Activated CD4-positive, CD25-positive, alpha-beta regulatory T cell treated with anti-CD3 and anti-CD28 coated beads, Interleukin-2, amount 50 U/mL, for 16 hours (primary cell): ENCODE results near the gene VGF.
"Not testable (repeated sequence)": the region's sequence is repeated elsewhere in the genome, so short reads cannot be mapped to it uniquely, and the experiment has no call there.

Source experiments
- DNase-seq: peaks from one replicate; pipeline ENCODE4 v3.0.0-alpha.2; 2020; ENCODE audit warnings: low read depth, low spot score

The VGF gene

DNA sequence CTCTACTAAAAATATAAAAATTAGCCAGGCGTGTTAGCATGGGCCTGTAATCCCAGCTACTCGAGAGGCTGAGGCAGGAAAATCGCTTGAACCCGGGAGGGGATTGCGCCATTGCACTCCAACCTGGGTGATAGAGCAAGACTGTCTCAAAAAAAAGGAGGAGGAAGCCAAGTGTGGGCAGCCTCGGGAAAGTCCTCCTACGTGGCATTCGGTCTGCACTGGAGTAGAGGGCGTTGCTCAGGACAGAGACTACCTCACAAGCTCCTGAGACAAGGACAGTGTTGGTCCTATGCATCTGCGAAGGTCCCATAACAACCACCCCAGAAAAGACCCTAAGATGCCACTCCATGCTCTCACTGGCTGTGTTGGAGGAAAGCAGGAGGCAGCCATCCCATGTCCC, 48.5 kb downstream of the VGF start:
- no peak for DNase-seq

DNA sequence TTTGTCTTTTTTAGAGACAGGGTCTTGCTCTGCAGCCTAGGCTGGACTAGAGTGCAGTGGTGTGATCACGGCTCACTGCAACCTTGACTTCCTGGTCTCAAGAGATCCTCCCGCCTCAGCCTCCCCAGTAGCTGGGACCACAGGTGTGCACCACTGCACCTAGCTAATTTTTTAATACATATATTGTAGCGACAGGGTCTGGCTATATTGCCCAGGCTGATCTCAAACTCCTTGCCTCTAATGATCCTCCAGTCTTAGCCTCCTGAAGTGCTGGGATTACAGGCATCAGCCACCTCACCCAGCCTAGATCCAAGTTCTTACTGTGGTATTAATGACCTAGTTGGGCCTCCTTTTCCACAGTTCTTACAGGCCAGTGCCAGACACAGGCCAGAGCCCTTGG, 50.2 kb downstream of the VGF start:
- DNase-seq: no peak

DNA sequence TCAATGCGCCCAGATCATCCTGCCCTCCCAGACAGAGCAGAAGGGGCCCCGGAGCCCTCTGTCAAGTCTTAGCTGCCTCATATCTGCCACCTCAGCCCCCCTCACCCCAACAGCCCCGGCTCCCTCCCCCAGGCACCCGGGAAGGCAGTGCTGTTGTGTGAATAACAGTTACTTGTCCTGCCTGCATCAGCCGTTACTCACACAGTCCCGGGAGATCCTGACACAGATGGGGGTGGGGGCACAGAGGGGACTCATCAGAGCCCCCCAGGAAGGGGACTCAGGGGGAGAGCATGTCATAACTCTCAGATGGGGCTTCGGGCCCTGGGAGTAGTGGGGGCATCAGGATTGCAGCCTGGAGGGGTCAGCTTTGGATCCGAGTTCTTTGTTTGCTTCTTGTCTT, 50.9 kb downstream of the VGF start:
- DNase-seq: no peak

DNA sequence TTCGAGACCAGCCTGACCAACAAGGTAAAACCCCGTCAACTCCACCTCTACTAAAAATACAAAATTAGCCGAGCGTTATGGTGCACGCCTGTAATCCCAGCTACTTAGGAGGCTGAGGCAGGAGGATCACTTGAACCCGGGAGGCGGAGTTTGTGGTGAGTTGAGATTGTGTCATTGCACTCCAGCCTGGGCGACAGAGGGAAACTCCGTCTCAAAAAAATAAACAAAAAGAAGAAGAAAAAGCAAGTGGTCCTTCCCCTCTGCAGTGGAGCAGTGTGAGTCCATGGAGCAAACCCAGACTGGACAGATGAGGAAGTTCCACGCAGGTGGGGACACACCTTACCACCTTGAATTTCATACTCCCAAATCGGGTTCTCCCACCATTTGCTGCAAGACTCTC, 51.5 kb downstream of the VGF start:
- no peak for DNase-seq

DNA sequence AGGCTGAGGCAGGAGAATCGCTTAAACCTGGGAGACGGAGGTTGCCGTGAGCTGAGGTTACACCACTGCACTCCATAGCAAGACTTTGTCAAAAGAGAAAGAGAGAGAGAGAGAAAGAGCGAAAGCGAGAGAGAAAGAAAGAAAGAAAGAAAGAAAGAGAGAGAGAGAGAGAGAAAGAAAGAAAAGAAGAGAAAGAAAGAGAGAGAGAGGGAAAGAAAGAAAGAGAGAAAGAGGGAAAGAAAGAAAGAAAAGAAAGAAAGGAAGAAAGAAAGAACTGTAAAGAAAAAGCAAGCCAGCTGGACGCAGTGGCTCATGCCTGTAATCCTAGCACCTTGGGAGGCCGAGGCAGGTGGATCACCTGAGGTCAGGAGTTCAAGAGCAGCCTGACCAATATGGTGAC, 52.2 kb downstream of the VGF start:
- not testable (repeated sequence) for DNase-seq
